ENCODE data around the gene POU2AF3. TPM values are rescaled to one million over a fixed set of nuclear protein-coding genes. Genes with fewer than 3 reads are reported as not detected.

The POU2AF3 gene
- total and polyA plus RNA-seq, 10 of the 15 experiments (the other 5 are each of a cell fraction or from before 2014, with no cell fraction given), result 0.17 TPM; not detected in 8

- TF ChIP-seq, protein P1, sequence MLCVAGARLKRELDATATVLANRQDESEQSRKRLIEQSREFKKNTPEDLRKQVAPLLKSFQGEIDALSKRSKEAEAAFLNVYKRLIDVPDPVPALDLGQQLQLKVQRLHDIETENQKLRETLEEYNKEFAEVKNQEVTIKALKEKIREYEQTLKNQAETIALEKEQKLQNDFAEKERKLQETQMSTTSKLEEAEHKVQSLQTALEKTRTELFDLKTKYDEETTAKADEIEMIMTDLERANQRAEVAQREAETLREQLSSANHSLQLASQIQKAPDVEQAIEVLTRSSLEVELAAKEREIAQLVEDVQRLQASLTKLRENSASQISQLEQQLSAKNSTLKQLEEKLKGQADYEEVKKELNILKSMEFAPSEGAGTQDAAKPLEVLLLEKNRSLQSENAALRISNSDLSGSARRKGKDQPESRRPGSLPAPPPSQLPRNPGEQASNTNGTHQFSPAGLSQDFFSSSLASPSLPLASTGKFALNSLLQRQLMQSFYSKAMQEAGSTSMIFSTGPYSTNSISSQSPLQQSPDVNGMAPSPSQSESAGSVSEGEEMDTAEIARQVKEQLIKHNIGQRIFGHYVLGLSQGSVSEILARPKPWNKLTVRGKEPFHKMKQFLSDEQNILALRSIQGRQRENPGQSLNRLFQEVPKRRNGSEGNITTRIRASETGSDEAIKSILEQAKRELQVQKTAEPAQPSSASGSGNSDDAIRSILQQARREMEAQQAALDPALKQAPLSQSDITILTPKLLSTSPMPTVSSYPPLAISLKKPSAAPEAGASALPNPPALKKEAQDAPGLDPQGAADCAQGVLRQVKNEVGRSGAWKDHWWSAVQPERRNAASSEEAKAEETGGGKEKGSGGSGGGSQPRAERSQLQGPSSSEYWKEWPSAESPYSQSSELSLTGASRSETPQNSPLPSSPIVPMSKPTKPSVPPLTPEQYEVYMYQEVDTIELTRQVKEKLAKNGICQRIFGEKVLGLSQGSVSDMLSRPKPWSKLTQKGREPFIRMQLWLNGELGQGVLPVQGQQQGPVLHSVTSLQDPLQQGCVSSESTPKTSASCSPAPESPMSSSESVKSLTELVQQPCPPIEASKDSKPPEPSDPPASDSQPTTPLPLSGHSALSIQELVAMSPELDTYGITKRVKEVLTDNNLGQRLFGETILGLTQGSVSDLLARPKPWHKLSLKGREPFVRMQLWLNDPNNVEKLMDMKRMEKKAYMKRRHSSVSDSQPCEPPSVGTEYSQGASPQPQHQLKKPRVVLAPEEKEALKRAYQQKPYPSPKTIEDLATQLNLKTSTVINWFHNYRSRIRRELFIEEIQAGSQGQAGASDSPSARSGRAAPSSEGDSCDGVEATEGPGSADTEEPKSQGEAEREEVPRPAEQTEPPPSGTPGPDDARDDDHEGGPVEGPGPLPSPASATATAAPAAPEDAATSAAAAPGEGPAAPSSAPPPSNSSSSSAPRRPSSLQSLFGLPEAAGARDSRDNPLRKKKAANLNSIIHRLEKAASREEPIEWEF (IDR thresholded peaks at IDR 0.05; ENCODE audit: insufficient replicate concordance, low read depth, low read length), result no peak
- TF ChIP-seq MEF2B (IDR thresholded peaks at IDR 0.05; ENCODE audit: partially characterized antibody, poor library complexity, severe bottlenecking) (no peak), IRF3 (IDR thresholded peaks at IDR 0.05) (no peak), ZNF592 (IDR thresholded peaks at IDR 0.05) (no peak), EED (IDR thresholded peaks at IDR 0.05; ENCODE audit: low read depth) (no peak), EZH2 (IDR thresholded peaks at IDR 0.05; ENCODE audit: borderline replicate concordance, control insufficient read depth, low read depth, low read length) (no peak), ZNF687 (IDR thresholded peaks at IDR 0.05) (no peak), POU2F2 (IDR thresholded peaks at IDR 0.05; ENCODE audit: borderline replicate concordance, low read depth, low read length) (no peak)
- TF ChIP-seq, protein P2, sequence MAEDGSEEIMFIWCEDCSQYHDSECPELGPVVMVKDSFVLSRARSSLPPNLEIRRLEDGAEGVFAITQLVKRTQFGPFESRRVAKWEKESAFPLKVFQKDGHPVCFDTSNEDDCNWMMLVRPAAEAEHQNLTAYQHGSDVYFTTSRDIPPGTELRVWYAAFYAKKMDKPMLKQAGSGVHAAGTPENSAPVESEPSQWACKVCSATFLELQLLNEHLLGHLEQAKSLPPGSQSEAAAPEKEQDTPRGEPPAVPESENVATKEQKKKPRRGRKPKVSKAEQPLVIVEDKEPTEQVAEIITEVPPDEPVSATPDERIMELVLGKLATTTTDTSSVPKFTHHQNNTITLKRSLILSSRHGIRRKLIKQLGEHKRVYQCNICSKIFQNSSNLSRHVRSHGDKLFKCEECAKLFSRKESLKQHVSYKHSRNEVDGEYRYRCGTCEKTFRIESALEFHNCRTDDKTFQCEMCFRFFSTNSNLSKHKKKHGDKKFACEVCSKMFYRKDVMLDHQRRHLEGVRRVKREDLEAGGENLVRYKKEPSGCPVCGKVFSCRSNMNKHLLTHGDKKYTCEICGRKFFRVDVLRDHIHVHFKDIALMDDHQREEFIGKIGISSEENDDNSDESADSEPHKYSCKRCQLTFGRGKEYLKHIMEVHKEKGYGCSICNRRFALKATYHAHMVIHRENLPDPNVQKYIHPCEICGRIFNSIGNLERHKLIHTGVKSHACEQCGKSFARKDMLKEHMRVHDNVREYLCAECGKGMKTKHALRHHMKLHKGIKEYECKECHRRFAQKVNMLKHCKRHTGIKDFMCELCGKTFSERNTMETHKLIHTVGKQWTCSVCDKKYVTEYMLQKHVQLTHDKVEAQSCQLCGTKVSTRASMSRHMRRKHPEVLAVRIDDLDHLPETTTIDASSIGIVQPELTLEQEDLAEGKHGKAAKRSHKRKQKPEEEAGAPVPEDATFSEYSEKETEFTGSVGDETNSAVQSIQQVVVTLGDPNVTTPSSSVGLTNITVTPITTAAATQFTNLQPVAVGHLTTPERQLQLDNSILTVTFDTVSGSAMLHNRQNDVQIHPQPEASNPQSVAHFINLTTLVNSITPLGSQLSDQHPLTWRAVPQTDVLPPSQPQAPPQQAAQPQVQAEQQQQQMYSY (CRISPR knock-in tag; IDR thresholded peaks at IDR 0.05), result no peak
Observed at GRCh38 chr11:111335549-111335948, 37.2 kb downstream of the POU2AF3 start (continued).
